LoVo (cell line): ENCODE results near the gene GSC.
"Not testable (repeated sequence)": the region's sequence is repeated elsewhere in the genome, so short reads cannot be mapped to it uniquely, and the experiment has no call there.

Experiments
- DNase-seq: peaks from one replicate; pipeline ENCODE4 v3.0.0-alpha.2; 2016; ENCODE audit warnings: low spot score

The GSC gene

GRCh38 chr14:94746131-94746530, 23.8 kb downstream of the GSC start:
- no peak for DNase-seq

- no peak for DNase-seq
These were observed 31.2 kb downstream of the GSC start for GRCh38 chr14:94738751-94739150.

GRCh38 chr14:94738097-94738496, 31.8 kb downstream of the GSC start:
- DNase-seq, result no peak

- DNase-seq, result no peak
These were observed 41.0 kb downstream of the GSC start for GRCh38 chr14:94728950-94729349.

- not testable (repeated sequence) for DNase-seq
These were observed 41.5 kb downstream of the GSC start for GRCh38 chr14:94728440-94728839.

GRCh38 chr14:94726649-94727048, 43.3 kb downstream of the GSC start:
- DNase-seq, result not testable (repeated sequence)

GRCh38 chr14:94724993-94725392, 44.9 kb downstream of the GSC start:
- no peak for DNase-seq

- no peak for DNase-seq
These were observed 47.5 kb downstream of the GSC start for GRCh38 chr14:94722397-94722796.
